SK-N-SH (cell line): ENCODE results near the gene HOMER3.

Source experiments
- CTCF ChIP-seq: fragments of 200-600 bp; sonication (generic); IDR thresholded peaks from 2 replicates; pipeline ENCODE4 v1.6.1; 2017; ENCODE audit warnings: antibody characterized with exemption, mild to moderate bottlenecking, moderate library complexity
- EZH2phosphoT487 ChIP-seq: fragments of 200-600 bp; sonication (generic); IDR thresholded peaks from 2 replicates; pipeline ENCODE4 v1.6.1; 2017; ENCODE audit warnings: low read depth, mixed run types, mild to moderate bottlenecking, antibody characterized with exemption, moderate library complexity, borderline replicate concordance
- MAX ChIP-seq: IDR thresholded peaks from 2 replicates; pipeline ENCODE4 v1.4.0; 2012; ENCODE audit warnings: low read depth
- RAD21 ChIP-seq: IDR thresholded peaks from 2 replicates; pipeline ENCODE4 v1.6.1; 2012; ENCODE audit warnings: mild to moderate bottlenecking, low read length
- TAF1 ChIP-seq: IDR thresholded peaks from 2 replicates; pipeline ENCODE4 v1.6.1; 2012; ENCODE audit warnings: low read depth, mild to moderate bottlenecking, low read length, moderate library complexity, borderline replicate concordance
- TEAD4 ChIP-seq: IDR thresholded peaks from 2 replicates; pipeline ENCODE4 v1.4.0; 2012; ENCODE audit warnings: mild to moderate bottlenecking, borderline replicate concordance; ENCODE audit not compliant: insufficient read depth
- USF2 ChIP-seq: fragments of 150-350 bp; IDR thresholded peaks from 2 replicates; pipeline ENCODE4 v1.6.1; 2017; ENCODE audit warnings: antibody characterized with exemption, low read length, low read depth, borderline replicate concordance
- YY1 ChIP-seq: IDR thresholded peaks from 2 replicates; pipeline ENCODE4 v1.4.0; 2012; ENCODE audit warnings: low read depth, mild to moderate bottlenecking

GRCh38 chr19:18945297-18945696 lies 4.3 kb upstream of the HOMER3 start:
- TF ChIP-seq TEAD4, result no peak
- TF ChIP-seq MAX, result no peak
- TF ChIP-seq CTCF, result no peak
- no peak for TF ChIP-seq USF2
- no peak for TF ChIP-seq TAF1
- TF ChIP-seq RAD21, result no peak
- no peak for TF ChIP-seq EZH2phosphoT487
- no peak for TF ChIP-seq YY1
